ENCODE measurements around the gene SLC44A2. TPM values are rescaled to one million over a fixed set of nuclear protein-coding genes. Genes with fewer than 3 reads are reported as not detected.
A peak's percentile ranks its signal among the peaks of the same experiment; 100 is the strongest.

SLC44A2 gene
- total and polyA plus RNA-seq, 2 of the 8 experiments (the other 6 are each of a cell fraction or from before 2014, with no cell fraction given): 105 to 120 TPM

GRCh38 chr19:10692673-10693264, 67.4 kb downstream of the SLC44A2 start:
- Histone ChIP-seq H4K5ac (ENCODE audit: insufficient read length, low read depth, low read length) (no peak overlapping the region), H2BK12ac (ENCODE audit: low read depth, low read length) (no peak overlapping the region), H3K4ac (replicated peaks; ENCODE audit: insufficient read length, low read depth, low read length) (no peak overlapping the region), H3K4me3 (ENCODE audit: extremely low read depth in 1 of 4, insufficient read depth in 2 of 4, low read depth in 3 of 4, low read length in 4 of 4) (no peak overlapping the region), H2AK5ac (ENCODE audit: low read depth, low read length) (no peak overlapping the region), H2BK20ac (ENCODE audit: low read length) (no peak overlapping the region), H3K4me1 (replicated peaks in 1 of 4; ENCODE audit: control insufficient read depth in 3 of 4, insufficient read depth in 4 of 4, low read length in 3 of 4) (peaks cover 0 to 6% (median 1%) of the 10 kb centered on the region in 4 experiments; a peak in 4 of 7 replicates), H3K56ac (replicated peaks; ENCODE audit: insufficient read length, low read depth, low read length) (no peak overlapping the region), H3K9me3 (ENCODE audit: insufficient read depth in 2 of 2, low read depth in 1 of 2, low read length in 1 of 2) (no peaks in the 10 kb centered on the region), H3K14ac (ENCODE audit: insufficient read length) (no peak overlapping the region), H3K4me2 (ENCODE audit: insufficient read depth in 1 of 2, low read depth in 2 of 2, low read length in 2 of 2) (no peak overlapping the region), H2AFZ (ENCODE audit: low read length) (no peak overlapping the region), H3K18ac (ENCODE audit: extremely low read depth, low read length) (no peak overlapping the region), H2BK15ac (ENCODE audit: low read length) (no peak overlapping the region), H3K79me2 (ENCODE audit: control insufficient read depth in 1 of 2, insufficient read depth in 2 of 2, low read length in 2 of 2) (peaks cover 0 to 3% of the 10 kb centered on the region in 2 experiments; a peak in 1 of 4 replicates), H3K36me3 (ENCODE audit: control insufficient read depth in 2 of 4, insufficient read depth in 4 of 4, low read length in 3 of 4) (peaks cover 31 to 48% (median 39%) of the 10 kb centered on the region in 4 experiments), H4K20me1 (replicated peaks in 1 of 2; ENCODE audit: control insufficient read depth in 1 of 2, insufficient read depth in 2 of 2, low read length in 2 of 2) (peaks cover 35 to 41% of the 10 kb centered on the region in 2 experiments), H3K27ac (ENCODE audit: low read depth, low read length) (no peak overlapping the region), H4K91ac (replicated peaks; ENCODE audit: insufficient read length, low read length) (no peak overlapping the region), H2BK120ac (replicated peaks; ENCODE audit: low read depth, low read length) (no peak overlapping the region), H3K23ac (ENCODE audit: insufficient read length) (no peak overlapping the region), H3K79me1 (ENCODE audit: low read depth, low read length) (0 out of 2 replicates have a peak, but pooled peaks cover 6% of the 10 kb centered on the region), H3K9ac (replicated peaks in 1 of 4; ENCODE audit: extremely low read depth in 1 of 4, low read depth in 3 of 4, low read length in 3 of 4) (no peak overlapping the region), H2BK5ac (ENCODE audit: low read depth, low read length) (0 out of 2 replicates have a peak overlapping the region, but pooled peaks have one; percentile 44), H3K27me3 (replicated peaks in 1 of 4; ENCODE audit: control insufficient read depth in 3 of 4, extremely low read depth in 1 of 4, insufficient read depth in 3 of 4, low read length in 3 of 4) (no peaks in the 10 kb centered on the region), H4K8ac (ENCODE audit: extremely low read depth, insufficient read depth, low read length) (no peak overlapping the region), H3K23me2 (ENCODE audit: low read depth, low read length) (peaks cover 2% of the 10 kb centered on the region; the same call in 1 of the 2 replicates)
- no peak for DNase-seq (ENCODE audit: low read depth in 1 of 2, low spot score in 2 of 2)
- no peak for FAIRE-seq
- ChIA-PET POLR2A (ENCODE audit: partially characterized antibody) (interaction anchor here (0.6 to 59.0 kb wide), 7 partner anchors 1 to 175 kb away, joined by 3 to 1874 read pairs (median 4); partner anchors contain the start of genes DNM2, ILF3, QTRT1 and S1PR5), CTCF (ENCODE audit: partially characterized antibody) (interaction anchor here (1.1 to 2.1 kb wide), 4 partner anchors 11 to 112 kb away, joined by 3 to 9 read pairs (median 5); no protein-coding TSS in a partner anchor)
- WGBS, 2 experiments (ENCODE audit: extremely low coverage in 1 of 2, insufficient coverage in 1 of 2, insufficient read length in 1 of 2, insufficient replicate concordance in 2 of 2, low coverage in 1 of 2, low lambda C conversion rate in 2 of 2, missing lambda C conversion rate in 1 of 2): 93% methylated on average over 5 of the region's 5 CpGs; no CpG with 5 or more reads in 1 of the 2 experiments
- 0 out of 2 replicates have a peak, but pooled peaks have one; percentile 20 for TF ChIP-seq E2F6 (IDR thresholded peaks at IDR 0.05)
- no peak for TF ChIP-seq BCL11A (IDR thresholded peaks at IDR 0.05; ENCODE audit: low read depth in 2 of 2, low read length in 2 of 2)
- peak in 1 of 2 experiments; percentile 58; a peak in 2 of 3 replicates for TF ChIP-seq POLR2A (IDR thresholded peaks at IDR 0.05; ENCODE audit: control extremely low read depth in 1 of 2, low read depth in 2 of 2, low read length in 2 of 2)
- TF ChIP-seq TAF1 (IDR thresholded peaks at IDR 0.05; ENCODE audit: low read depth, low read length): no peak
- peak; percentile 9 to 29 (median 14); a peak in 3 of 4 replicates for TF ChIP-seq CTCF (IDR thresholded peaks at IDR 0.05; ENCODE audit: control extremely low read depth in 1 of 3, insufficient read depth in 1 of 3, low read depth in 1 of 3, low read length in 3 of 3)
- TF ChIP-seq GTF2F1 (IDR thresholded peaks at IDR 0.05; ENCODE audit: borderline replicate concordance, low read depth, low read length): no peak
- TF ChIP-seq EGR1 (IDR thresholded peaks at IDR 0.05; ENCODE audit: borderline replicate concordance, low read depth, low read length): no peak

Measured in H1 (cell line).